CD4-positive, alpha-beta T cell (primary cell): ENCODE measurements around the gene FOSL2. TPM values are rescaled to one million over a fixed set of nuclear protein-coding genes. Genes with fewer than 3 reads are reported as not detected.

ENCODE experiments used
- ATAC-seq: fragments of 200-7000 bp; cut with Tn5 transposase; one replicate; pipeline ENCODE4 v1.10.0; 2022; ENCODE audit warnings: mild to moderate bottlenecking; ENCODE audit not compliant: poor library complexity
- CTCF ChIA-PET: fragments of 350-600 bp; sonication (Branson Sonifier 250); formaldehyde crosslinking; loops from one replicate; lab custom pipeline; 2021; ENCODE audit warnings: antibody characterized with exemption, inconsistent platforms; lab: Charles Lee
- POLR2A ChIA-PET: fragments of 350-600 bp; sonication (Branson Sonifier 250); formaldehyde crosslinking; loops from one replicate; lab custom pipeline; 2021; ENCODE audit warnings: antibody characterized with exemption, inconsistent platforms; lab: Charles Lee
- DNase-seq, 14 experiments: peaks; one replicate each; pipeline ENCODE4 v3.0.0-alpha.2; 2013 to 2020; ENCODE audit warnings: mixed read lengths in 2 of 14
- H3K27ac ChIP-seq, 2 donors: one replicate each; pipeline versions ENCODE4 v1.5.1 to v1.7.0; 2013; ENCODE audit warnings: low read length in 2 of 2, low read depth in 1 of 2, mild to moderate bottlenecking in 1 of 2
- H3K27me3 ChIP-seq, 2 experiments: 1 replicate in 1 of 2; 2 replicates in 1 of 2; pipeline versions ENCODE4 v1.6.1 to v1.7.0; 2013; ENCODE audit warnings: low read length in 2 of 2, control low read depth in 1 of 2, mild to moderate bottlenecking in 1 of 2, moderate library complexity in 1 of 2; ENCODE audit not compliant: insufficient read depth in 2 of 2, control insufficient read depth in 1 of 2
- H3K36me3 ChIP-seq: one replicate; pipeline ENCODE4 v1.6.1; 2013; ENCODE audit warnings: low read length, control low read depth; ENCODE audit not compliant: insufficient read depth
- H3K4me1 ChIP-seq: one replicate; pipeline ENCODE4 v1.6.1; 2013; ENCODE audit warnings: low read length, control low read depth; ENCODE audit not compliant: insufficient read depth
- H3K4me3 ChIP-seq: one replicate; pipeline ENCODE4 v1.5.1; 2013; ENCODE audit warnings: mild to moderate bottlenecking, low read length, moderate library complexity
- H3K9me3 ChIP-seq, 2 experiments: 1 replicate in 1 of 2; 2 replicates in 1 of 2; pipeline versions ENCODE4 v1.6.1 to v1.7.0; 2013; ENCODE audit warnings: low read length in 2 of 2, mild to moderate bottlenecking in 2 of 2, control low read depth in 1 of 2, moderate library complexity in 1 of 2; ENCODE audit not compliant: control insufficient read depth in 1 of 2, insufficient read depth in 1 of 2
- H3K27ac Mint-ChIP-seq: one replicate; pipeline ENCODE4 v1.8.0; 2020; ENCODE audit warnings: mixed read lengths
- H3K27me3 Mint-ChIP-seq: one replicate; pipeline ENCODE4 v1.8.0; 2021; ENCODE audit warnings: mixed read lengths
- H3K36me3 Mint-ChIP-seq: one replicate; pipeline ENCODE4 v1.8.0; 2021; ENCODE audit warnings: low read depth, mixed read lengths
- H3K4me1 Mint-ChIP-seq: one replicate; pipeline ENCODE4 v1.8.0; 2021; ENCODE audit warnings: low read depth, mixed read lengths
- H3K4me3 Mint-ChIP-seq: one replicate; pipeline ENCODE4 v1.8.0; 2020; ENCODE audit warnings: mild to moderate bottlenecking, mixed read lengths
- H3K9me3 Mint-ChIP-seq: one replicate; pipeline ENCODE4 v1.8.0; 2020; ENCODE audit warnings: mixed read lengths
- CTCF ChIP-seq: fragments of 200-600 bp; IDR thresholded peaks from one replicate; pipeline ENCODE4 v1.8.0; 2022; ENCODE audit warnings: antibody characterized with exemption, mild to moderate bottlenecking
- intact Hi-C, 2 experiments: fragments of 100-400 bp; cut with DNase I in 1 of 2; cut with micrococcal nuclease in 1 of 2; formaldehyde crosslinking; loops; one replicate each; pipeline versions ENCODE4 v1.15.1 to v1.9.0; 2023 to 2025; cut with DNase I, micrococcal nuclease
- total RNA-seq, 174 experiments: library from RNA in 2 of 174; stranded (reverse) in 2 of 174; gene quantifications; one replicate each; pipeline ENCODE4 v1.2.3 and lab custom pipeline; 2021 to 2026

The FOSL2 gene
- total RNA-seq, 2 experiments from 2014 or later: 152 to 155 TPM

GRCh38 chr2:28451793-28452533 is 59.3 kb downstream of the FOSL2 start:
- ChIA-PET POLR2A (no interaction called here), CTCF (interaction anchor here (1.0 to 1.4 kb wide), 4 partner anchors 59 to 748 kb away, joined by 3 to 9 read pairs (median 3); no protein-coding TSS in a partner anchor)
- Mint-ChIP-seq H3K9me3 (no peaks in the 10 kb centered on the region), H3K36me3 (no peaks in the 10 kb centered on the region), H3K27me3 (no peaks in the 10 kb centered on the region), H3K27ac (no peak overlapping the region), H3K4me1 (no peaks in the 10 kb centered on the region), H3K4me3 (no peak overlapping the region)
- intact Hi-C loops: loop anchor here (1.0 to 5.0 kb wide), 8 partner anchors 45 to 749 kb away; partner anchors contain the start of gene FOSL2 (in 1 of the 2)
- Histone ChIP-seq H3K4me1 (peaks cover 11% of the 10 kb centered on the region), H3K4me3 (no peak overlapping the region), H3K36me3 (no peaks in the 10 kb centered on the region), H3K27me3 (no peaks in the 10 kb centered on the region), H3K27ac (no peak overlapping the region), H3K9me3 (no peaks in the 10 kb centered on the region)
- TF ChIP-seq CTCF: no peak
- DNase-seq: no peak
- ATAC-seq: no peak

- intact Hi-C loops: loop anchor here (1.0 to 5.0 kb wide), 7 partner anchors 45 to 749 kb away; partner anchors contain the start of gene FOSL2 (in 1 of the 2)
- ATAC-seq: peak; percentile 92
- ChIA-PET POLR2A (no interaction called here), CTCF (interaction anchor here (1.0 to 1.4 kb wide), 5 partner anchors 59 to 749 kb away, joined by 3 to 9 read pairs (median 3); no protein-coding TSS in a partner anchor)
- Mint-ChIP-seq H3K27ac (no peak overlapping the region), H3K4me1 (no peaks in the 10 kb centered on the region), H3K27me3 (no peaks in the 10 kb centered on the region), H3K9me3 (no peaks in the 10 kb centered on the region), H3K4me3 (no peak overlapping the region), H3K36me3 (no peaks in the 10 kb centered on the region)
- H3K27ac ChIP-seq: no peak overlapping the region
- no peaks in the 10 kb centered on the region for H3K9me3 ChIP-seq
- peak; percentile 89 for TF ChIP-seq CTCF
- no peak overlapping the region for H3K4me3 ChIP-seq
- H3K27me3 ChIP-seq: no peaks in the 10 kb centered on the region
- peaks cover 11% of the 10 kb centered on the region for H3K4me1 ChIP-seq
- peak; percentile 61 to 86 (median 75) for DNase-seq
- H3K36me3 ChIP-seq: no peaks in the 10 kb centered on the region
These were observed 60.0 kb downstream of the FOSL2 start for GRCh38 chr2:28452534-28453081.

GRCh38 chr2:28453396-28453795 is 60.7 kb downstream of the FOSL2 start:
- Histone ChIP-seq H3K27me3 (no peaks in the 10 kb centered on the region), H3K9me3 (no peaks in the 10 kb centered on the region), H3K4me3 (no peak overlapping the region), H3K27ac (no peak overlapping the region), H3K4me1 (peaks cover 11% of the 10 kb centered on the region), H3K36me3 (no peaks in the 10 kb centered on the region)
- no peaks in the 10 kb centered on the region for H3K4me1 Mint-ChIP-seq
- intact Hi-C loops: loop anchor here (5.0 kb wide), 4 partner anchors 46 to 646 kb away; partner anchors contain the start of gene FOSL2 (in 1 of the 2)
- ATAC-seq (no peak), DNase-seq (no peak)
- no peaks in the 10 kb centered on the region for H3K36me3 Mint-ChIP-seq
- TF ChIP-seq CTCF: no peak
- no peak overlapping the region for H3K27ac Mint-ChIP-seq
- no peaks in the 10 kb centered on the region for H3K27me3 Mint-ChIP-seq
- H3K9me3 Mint-ChIP-seq: no peaks in the 10 kb centered on the region
- ChIA-PET POLR2A (no interaction called here), CTCF (interaction anchor here (1.3 to 1.4 kb wide), 2 partner anchors 699 to 747 kb away, joined by 3 read pairs; no protein-coding TSS in a partner anchor)
- no peak overlapping the region for H3K4me3 Mint-ChIP-seq
